Stimulated activated CD4-positive, alpha-beta T cell treated with anti-CD3 and anti-CD28 coated beads, Interleukin-1b, Interleukin-23, amount 100 ng/mL, for 24 hours (primary cell): ENCODE results near the gene NHEJ1.

ENCODE experiments used
- DNase-seq, 4 experiments: peaks; one replicate each; pipeline ENCODE4 v3.0.0-alpha.2; 2020; ENCODE audit warnings: low read depth in 4 of 4, low spot score in 1 of 4

NHEJ1 gene

GRCh38 chr2:219182331-219183150 is 21.9 kb upstream of the NHEJ1 start:
- DNase-seq = no peak

- no peak for DNase-seq
Observed at GRCh38 chr2:219181531-219181930, 20.9 kb upstream of the NHEJ1 start.

- DNase-seq = no peak
Observed at GRCh38 chr2:219180961-219181360, 20.3 kb upstream of the NHEJ1 start.

- DNase-seq = no peak
Observed at GRCh38 chr2:219179601-219180465, 19.2 kb upstream of the NHEJ1 start.

- no peak for DNase-seq
Observed at GRCh38 chr2:219178377-219179175, 18.0 kb upstream of the NHEJ1 start.

- DNase-seq = peak; percentile 49 to 68 (median 56)
Observed at GRCh38 chr2:219177552-219178376, 17.1 kb upstream of the NHEJ1 start, which contains the start of gene RETREG2. Gene RETREG2, plus strand, starts transcription at chr2:219178275. Its CDS starts 78 bp downstream, at chr2:219178353.

- DNase-seq = peak; percentile 67 to 84 (median 70)
Observed at GRCh38 chr2:219176818-219177551, 16.4 kb upstream of the NHEJ1 start, which contains the start of gene CNPPD1. Gene CNPPD1, minus strand, starts transcription at chr2:219176925. Its CDS starts 97 bp downstream, at chr2:219176828.

GRCh38 chr2:219175928-219176817 is 15.6 kb upstream of the NHEJ1 start:
- no peak for DNase-seq

- no peak for DNase-seq
Observed at GRCh38 chr2:219175486-219175885, 14.9 kb upstream of the NHEJ1 start.

GRCh38 chr2:219174801-219175200 is 14.2 kb upstream of the NHEJ1 start:
- no peak for DNase-seq

- no peak for DNase-seq
Observed at GRCh38 chr2:219174146-219174545, 13.5 kb upstream of the NHEJ1 start.

- DNase-seq = no peak
Observed at GRCh38 chr2:219173176-219173575, 12.6 kb upstream of the NHEJ1 start.

- DNase-seq = no peak
Observed at GRCh38 chr2:219172231-219173154, 11.9 kb upstream of the NHEJ1 start.

- DNase-seq = no peak
Observed at GRCh38 chr2:219171231-219171651, 10.6 kb upstream of the NHEJ1 start.

- DNase-seq = no peak
Observed at GRCh38 chr2:219169930-219170654, 9.5 kb upstream of the NHEJ1 start, which contains the start of gene SLC23A3. Gene SLC23A3, minus strand, starts transcription at chr2:219170029. Its CDS starts 45 bp downstream, at chr2:219169984.

GRCh38 chr2:219168932-219169331 is 8.3 kb upstream of the NHEJ1 start:
- no peak for DNase-seq

- DNase-seq = no peak
Observed at GRCh38 chr2:219168526-219168925, 7.9 kb upstream of the NHEJ1 start.
